ENCODE measurements around the gene LYZL1. TPM values are rescaled to one million over a fixed set of nuclear protein-coding genes. Genes with fewer than 3 reads are reported as not detected.

LYZL1 gene
- total RNA-seq, 2 donors from 2014 or later: not detected

DNA sequence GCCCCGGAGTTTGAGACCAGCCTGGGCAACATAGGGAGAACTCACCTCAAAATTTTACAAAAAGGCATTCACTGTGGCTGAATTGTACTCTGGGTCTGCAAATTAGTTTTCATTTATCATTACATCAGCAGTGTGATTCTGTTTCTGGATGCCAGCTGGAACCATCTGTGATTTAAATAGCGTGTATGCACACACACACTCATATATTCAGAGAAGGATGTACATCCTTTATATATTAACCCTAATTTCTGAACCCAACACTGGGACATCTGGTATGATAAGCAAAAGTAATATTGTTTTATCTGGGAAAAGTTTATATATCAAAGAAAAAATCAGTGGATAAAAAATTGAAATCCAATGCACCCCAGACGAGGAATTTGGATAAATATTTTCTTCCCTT lies 33.8 kb upstream of the LYZL1 start:
- H3K9me3 ChIP-seq: no peaks in the 10 kb centered on the region
- H3K27me3 ChIP-seq (replicated peaks; ENCODE audit: insufficient read depth): no peaks in the 10 kb centered on the region
- no peak overlapping the region for H3K4me3 ChIP-seq
- TF ChIP-seq, protein P1, sequence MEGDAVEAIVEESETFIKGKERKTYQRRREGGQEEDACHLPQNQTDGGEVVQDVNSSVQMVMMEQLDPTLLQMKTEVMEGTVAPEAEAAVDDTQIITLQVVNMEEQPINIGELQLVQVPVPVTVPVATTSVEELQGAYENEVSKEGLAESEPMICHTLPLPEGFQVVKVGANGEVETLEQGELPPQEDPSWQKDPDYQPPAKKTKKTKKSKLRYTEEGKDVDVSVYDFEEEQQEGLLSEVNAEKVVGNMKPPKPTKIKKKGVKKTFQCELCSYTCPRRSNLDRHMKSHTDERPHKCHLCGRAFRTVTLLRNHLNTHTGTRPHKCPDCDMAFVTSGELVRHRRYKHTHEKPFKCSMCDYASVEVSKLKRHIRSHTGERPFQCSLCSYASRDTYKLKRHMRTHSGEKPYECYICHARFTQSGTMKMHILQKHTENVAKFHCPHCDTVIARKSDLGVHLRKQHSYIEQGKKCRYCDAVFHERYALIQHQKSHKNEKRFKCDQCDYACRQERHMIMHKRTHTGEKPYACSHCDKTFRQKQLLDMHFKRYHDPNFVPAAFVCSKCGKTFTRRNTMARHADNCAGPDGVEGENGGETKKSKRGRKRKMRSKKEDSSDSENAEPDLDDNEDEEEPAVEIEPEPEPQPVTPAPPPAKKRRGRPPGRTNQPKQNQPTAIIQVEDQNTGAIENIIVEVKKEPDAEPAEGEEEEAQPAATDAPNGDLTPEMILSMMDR (IDR thresholded peaks at IDR 0.05): no peak
- ATAC-seq (ENCODE audit: insufficient number of reproducible peaks, low FRiP score, low read depth) (no peak), DNase-seq (ENCODE audit: low spot score) (no peak)
- no peak overlapping the region for H3K27ac ChIP-seq
- H3K36me3 ChIP-seq: no peaks in the 10 kb centered on the region
- H3K4me1 ChIP-seq (ENCODE audit: control insufficient read depth in 1 of 2, low read depth in 2 of 2): peaks cover 0 to 16% of the 10 kb centered on the region in 2 donors

DNA sequence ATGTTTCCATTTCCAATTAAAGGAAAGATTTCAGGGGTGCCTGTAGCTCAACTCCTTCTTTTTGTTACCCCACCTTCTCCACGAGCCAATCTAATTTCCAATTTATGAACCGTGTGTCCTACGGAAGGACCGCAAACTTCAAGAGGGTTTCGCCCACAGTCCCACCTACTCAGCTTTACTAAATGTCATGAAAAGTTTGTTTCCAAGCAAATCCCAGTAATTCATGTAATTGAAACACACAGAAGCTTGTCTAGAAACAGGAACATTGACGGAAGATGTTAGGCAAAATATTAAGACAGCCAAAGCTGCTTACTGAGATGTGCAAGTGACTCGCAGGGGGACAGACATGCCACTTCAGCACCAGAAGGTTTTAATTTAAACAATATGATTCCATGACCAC lies 32.9 kb upstream of the LYZL1 start:
- Histone ChIP-seq H3K4me1 (ENCODE audit: control insufficient read depth in 1 of 2, low read depth in 2 of 2) (peaks cover 0 to 16% of the 10 kb centered on the region in 2 donors), H3K27ac (no peak overlapping the region), H3K27me3 (replicated peaks; ENCODE audit: insufficient read depth) (no peaks in the 10 kb centered on the region), H3K4me3 (no peak overlapping the region), H3K9me3 (no peaks in the 10 kb centered on the region), H3K36me3 (no peaks in the 10 kb centered on the region)
- DNase-seq (ENCODE audit: low spot score): no peak
- TF ChIP-seq, protein P1 (IDR thresholded peaks at IDR 0.05): no peak
- ATAC-seq (ENCODE audit: insufficient number of reproducible peaks, low FRiP score, low read depth): no peak

DNA sequence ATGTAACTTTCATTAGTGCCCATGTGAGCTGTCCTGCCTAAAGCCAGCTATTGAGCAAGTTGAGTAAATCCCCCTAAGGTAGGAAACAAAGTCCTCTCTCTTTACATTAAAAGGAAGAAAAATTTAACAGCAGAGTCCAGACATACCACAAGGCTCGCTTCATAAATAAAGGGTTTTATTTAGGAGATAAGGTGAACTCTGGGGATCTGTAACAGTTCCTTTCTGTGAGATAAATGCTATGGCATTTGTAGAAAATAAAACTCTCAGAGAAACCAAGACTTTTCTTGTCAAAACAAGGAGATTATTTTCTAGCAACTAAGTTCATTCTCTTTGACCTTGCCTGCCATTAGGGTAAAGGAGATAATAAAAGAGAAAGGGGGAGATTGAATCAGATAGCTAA lies 32.3 kb upstream of the LYZL1 start:
- Histone ChIP-seq H3K4me1 (ENCODE audit: control insufficient read depth in 1 of 2, low read depth in 2 of 2) (peaks cover 0 to 16% of the 10 kb centered on the region in 2 donors), H3K27ac (no peak overlapping the region), H3K36me3 (no peaks in the 10 kb centered on the region), H3K9me3 (no peaks in the 10 kb centered on the region), H3K27me3 (replicated peaks; ENCODE audit: insufficient read depth) (no peaks in the 10 kb centered on the region), H3K4me3 (no peak overlapping the region)
- TF ChIP-seq, protein P1 (IDR thresholded peaks at IDR 0.05): no peak
- ATAC-seq (ENCODE audit: insufficient number of reproducible peaks, low FRiP score, low read depth): no peak
- no peak for DNase-seq (ENCODE audit: low spot score)

DNA sequence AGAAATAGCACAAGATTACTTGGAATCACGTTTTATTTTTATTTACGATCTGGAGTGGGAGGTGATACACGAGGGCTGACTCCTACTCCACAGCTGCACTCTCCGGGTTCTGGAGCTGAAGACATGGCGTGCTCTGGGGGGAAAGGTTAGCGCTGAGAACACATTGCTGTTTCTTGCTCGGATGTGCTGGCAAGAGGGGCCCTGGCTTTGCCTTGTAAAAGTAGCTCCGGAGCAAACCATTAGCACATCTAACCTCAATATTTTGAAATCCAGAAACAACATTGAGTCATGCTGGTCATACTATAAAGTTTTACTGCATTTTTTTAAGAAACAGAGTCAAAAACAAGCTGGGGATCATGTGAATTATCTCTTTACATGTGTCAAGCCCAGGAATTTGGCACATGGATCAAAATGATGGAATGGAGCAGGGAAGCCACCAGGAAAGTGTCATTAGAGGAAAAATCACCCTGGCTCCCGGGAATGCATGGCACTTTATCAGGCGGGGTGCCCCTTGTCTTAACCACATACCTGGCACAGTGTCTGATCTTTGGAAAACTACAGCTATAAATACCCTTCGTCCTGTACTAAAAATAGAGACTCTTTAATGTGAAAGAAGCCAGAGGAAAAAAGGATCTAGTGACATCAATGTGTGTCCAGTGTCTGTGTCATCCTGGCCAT lies 31.6 kb upstream of the LYZL1 start:
- Histone ChIP-seq H3K4me1 (ENCODE audit: control insufficient read depth in 1 of 2, low read depth in 2 of 2) (peaks cover 0 to 16% of the 10 kb centered on the region in 2 donors), H3K4me3 (peak overlapping the region; percentile 40), H3K9me3 (no peaks in the 10 kb centered on the region), H3K27me3 (replicated peaks; ENCODE audit: insufficient read depth) (no peaks in the 10 kb centered on the region), H3K36me3 (no peaks in the 10 kb centered on the region), H3K27ac (peak overlapping the region; percentile 18 to 33)
- ATAC-seq (ENCODE audit: insufficient number of reproducible peaks, low FRiP score, low read depth) (peak; percentile 68), DNase-seq (ENCODE audit: low spot score) (peak; percentile 9)
- TF ChIP-seq, protein P1 (IDR thresholded peaks at IDR 0.05): no peak

DNA sequence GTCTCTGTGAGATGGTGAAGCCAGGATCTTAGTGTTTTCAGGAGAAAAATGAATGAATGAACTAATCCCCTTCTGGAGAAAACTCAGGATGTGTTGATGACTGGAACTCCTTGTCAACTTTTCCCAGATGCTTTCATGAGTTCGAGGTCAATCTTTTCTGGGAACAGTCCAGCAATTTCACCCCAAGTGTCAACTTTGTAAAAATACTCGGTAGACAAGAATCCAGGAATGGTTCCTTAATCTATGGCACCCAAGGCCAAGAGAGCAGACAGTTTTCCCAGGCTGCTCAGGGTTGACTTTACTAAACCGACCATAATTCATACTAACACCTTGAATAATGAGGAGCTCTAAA lies 31.1 kb upstream of the LYZL1 start:
- peaks cover 0 to 16% of the 10 kb centered on the region in 2 donors for H3K4me1 ChIP-seq (ENCODE audit: control insufficient read depth in 1 of 2, low read depth in 2 of 2)
- ATAC-seq (ENCODE audit: insufficient number of reproducible peaks, low FRiP score, low read depth) (no peak), DNase-seq (ENCODE audit: low spot score) (no peak)
- no peaks in the 10 kb centered on the region for H3K36me3 ChIP-seq
- no peak overlapping the region for H3K4me3 ChIP-seq
- no peaks in the 10 kb centered on the region for H3K27me3 ChIP-seq (replicated peaks; ENCODE audit: insufficient read depth)
- no peaks in the 10 kb centered on the region for H3K9me3 ChIP-seq
- peak overlapping the region; percentile 18 to 33 for H3K27ac ChIP-seq
- TF ChIP-seq, protein P1 (IDR thresholded peaks at IDR 0.05): no peak

All from thoracic aorta (tissue), 2 donors.